ENCODE results near the gene PCDHB8. TPM values are rescaled to one million over a fixed set of nuclear protein-coding genes. Genes with fewer than 3 reads are reported as not detected.
"Not testable (repeated sequence)": the region's sequence is repeated elsewhere in the genome, so short reads cannot be mapped to it uniquely, and the experiment has no call there.

The PCDHB8 gene
- total RNA-seq, 1 experiment from 2014 or later, result not detected

DNA sequence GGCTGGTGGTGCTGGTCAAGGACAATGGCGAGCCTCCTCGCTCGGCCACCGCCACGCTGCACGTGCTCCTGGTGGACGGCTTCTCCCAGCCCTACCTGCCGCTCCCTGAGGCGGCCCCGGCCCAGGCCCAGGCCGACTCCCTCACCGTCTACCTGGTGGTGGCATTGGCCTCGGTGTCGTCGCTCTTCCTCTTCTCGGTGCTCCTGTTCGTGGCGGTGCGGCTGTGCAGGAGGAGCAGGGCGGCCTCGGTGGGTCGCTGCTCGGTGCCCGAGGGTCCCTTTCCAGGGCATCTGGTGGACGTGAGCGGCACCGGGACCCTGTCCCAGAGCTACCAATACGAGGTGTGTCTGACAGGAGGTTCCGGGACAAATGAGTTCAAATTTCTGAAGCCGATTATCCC is 47.8 kb downstream of the PCDHB8 start:
- not testable (repeated sequence) for DNase-seq (ENCODE audit: low read depth)

Other genes with a start within 250 kb of the PCDHB8 start
- gene PCDHAC2, start 211.3 kb upstream of the PCDHB8 start, total RNA-seq (2014; rRNA removed; shearing (Covaris generic)), result not detected in 2 replicates
- gene PCDHB1, start 126.4 kb upstream of the PCDHB8 start, total RNA-seq (2014; rRNA removed; shearing (Covaris generic)), result not detected in 2 replicates
- 0.37 and 0.43 TPM in 2 replicates for gene PCDHB2, start 83.2 kb upstream of the PCDHB8 start, total RNA-seq (2014; rRNA removed; shearing (Covaris generic))
- 0.03 TPM in 1 of 2 replicates, not detected in the other for gene PCDHB3, start 77.3 kb upstream of the PCDHB8 start, total RNA-seq (2014; rRNA removed; shearing (Covaris generic))
- not detected in 2 replicates for gene PCDHB4, start 56.0 kb upstream of the PCDHB8 start, total RNA-seq (2014; rRNA removed; shearing (Covaris generic))
- gene PCDHB5, start 42.6 kb upstream of the PCDHB8 start, total RNA-seq (2014; rRNA removed; shearing (Covaris generic)), result 0.10 and 0.90 TPM in 2 replicates
- gene PCDHB6, start 27.7 kb upstream of the PCDHB8 start, total RNA-seq (2014; rRNA removed; shearing (Covaris generic)), result 0.13 and 0.27 TPM in 2 replicates
- gene PCDHB7, start 5.1 kb upstream of the PCDHB8 start, total RNA-seq (2014; rRNA removed; shearing (Covaris generic)), result 0.05 TPM in 1 of 2 replicates, not detected in the other
- gene PCDHB16, start 4.6 kb downstream of the PCDHB8 start, total RNA-seq (2014; rRNA removed; shearing (Covaris generic)), result 0.03 TPM in 1 of 2 replicates, not detected in the other
- gene PCDHB9, start 9.4 kb downstream of the PCDHB8 start, total RNA-seq (2014; rRNA removed; shearing (Covaris generic)), result 0.40 TPM in 1 of 2 replicates, not detected in the other
- 0.11 TPM in 1 of 2 replicates, not detected in the other for gene PCDHB10, start 14.6 kb downstream of the PCDHB8 start, total RNA-seq (2014; rRNA removed; shearing (Covaris generic))
- not detected in 2 replicates for gene PCDHB11, start 21.8 kb downstream of the PCDHB8 start, total RNA-seq (2014; rRNA removed; shearing (Covaris generic))
- not detected in 2 replicates for gene PCDHB12, start 30.9 kb downstream of the PCDHB8 start, total RNA-seq (2014; rRNA removed; shearing (Covaris generic))
- 0.06 TPM in 1 of 2 replicates, not detected in the other for gene PCDHB13, start 36.1 kb downstream of the PCDHB8 start, total RNA-seq (2014; rRNA removed; shearing (Covaris generic))
- 0.03 and 0.08 TPM in 2 replicates for gene PCDHB14, start 45.6 kb downstream of the PCDHB8 start, total RNA-seq (2014; rRNA removed; shearing (Covaris generic))
- 0.03 and 0.10 TPM in 2 replicates for gene PCDHB15, start 67.6 kb downstream of the PCDHB8 start, total RNA-seq (2014; rRNA removed; shearing (Covaris generic))
- not detected in 2 replicates for gene SLC25A2, start 126.3 kb downstream of the PCDHB8 start, total RNA-seq (2014; rRNA removed; shearing (Covaris generic))
- gene TAF7, start 143.0 kb downstream of the PCDHB8 start, total RNA-seq (2014; rRNA removed; shearing (Covaris generic)), result 42.6 and 48.1 TPM in 2 replicates
- 0.07 and 0.32 TPM in 2 replicates for gene PCDHGA1, start 152.7 kb downstream of the PCDHB8 start, total RNA-seq (2014; rRNA removed; shearing (Covaris generic))
- gene PCDHGA2, start 161.0 kb downstream of the PCDHB8 start, total RNA-seq (2014; rRNA removed; shearing (Covaris generic)), result 0.27 and 0.84 TPM in 2 replicates
- gene PCDHGA3, start 166.0 kb downstream of the PCDHB8 start, total RNA-seq (2014; rRNA removed; shearing (Covaris generic)), result 0.10 and 0.14 TPM in 2 replicates
- gene PCDHGB1, start 172.3 kb downstream of the PCDHB8 start, total RNA-seq (2014; rRNA removed; shearing (Covaris generic)), result 0.53 and 1.4 TPM in 2 replicates
- 0.71 and 0.73 TPM in 2 replicates for gene PCDHGA4, start 177.2 kb downstream of the PCDHB8 start, total RNA-seq (2014; rRNA removed; shearing (Covaris generic))
- gene PCDHGB2, start 182.2 kb downstream of the PCDHB8 start, total RNA-seq (2014; rRNA removed; shearing (Covaris generic)), result 0.69 and 0.77 TPM in 2 replicates
- 0.07 and 0.21 TPM in 2 replicates for gene PCDHGA5, start 186.4 kb downstream of the PCDHB8 start, total RNA-seq (2014; rRNA removed; shearing (Covaris generic))
- gene PCDHGB3, start 192.5 kb downstream of the PCDHB8 start, total RNA-seq (2014; rRNA removed; shearing (Covaris generic)), result 0.80 and 1.5 TPM in 2 replicates
- gene PCDHGA6, start 196.1 kb downstream of the PCDHB8 start, total RNA-seq (2014; rRNA removed; shearing (Covaris generic)), result 0.20 and 1.2 TPM in 2 replicates
- gene PCDHGA7, start 205.0 kb downstream of the PCDHB8 start, total RNA-seq (2014; rRNA removed; shearing (Covaris generic)), result 0.03 and 0.11 TPM in 2 replicates
- 9.9 and 10.2 TPM in 2 replicates for gene PCDHGB4, start 209.9 kb downstream of the PCDHB8 start, total RNA-seq (2014; rRNA removed; shearing (Covaris generic))
- gene PCDHGA8, start 214.8 kb downstream of the PCDHB8 start, total RNA-seq (2014; rRNA removed; shearing (Covaris generic)), result 0.17 and 0.61 TPM in 2 replicates
- gene PCDHGB5, start 220.2 kb downstream of the PCDHB8 start, total RNA-seq (2014; rRNA removed; shearing (Covaris generic)), result 0.37 and 0.55 TPM in 2 replicates
- 0.23 and 0.29 TPM in 2 replicates for gene PCDHGA9, start 225.0 kb downstream of the PCDHB8 start, total RNA-seq (2014; rRNA removed; shearing (Covaris generic))
- gene PCDHGB6, start 230.2 kb downstream of the PCDHB8 start, total RNA-seq (2014; rRNA removed; shearing (Covaris generic)), result 0.10 and 0.20 TPM in 2 replicates
- 0.80 and 0.90 TPM in 2 replicates for gene PCDHGA10, start 235.2 kb downstream of the PCDHB8 start, total RNA-seq (2014; rRNA removed; shearing (Covaris generic))
- gene PCDHGB7, start 239.9 kb downstream of the PCDHB8 start, total RNA-seq (2014; rRNA removed; shearing (Covaris generic)), result 0.47 and 0.53 TPM in 2 replicates
- 0.42 and 0.50 TPM in 2 replicates for gene PCDHGA11, start 243.3 kb downstream of the PCDHB8 start, total RNA-seq (2014; rRNA removed; shearing (Covaris generic))

Measured in HT1080 (cell line).